H1 (cell line): ENCODE measurements around the gene NPTX1. TPM values are rescaled to one million over a fixed set of nuclear protein-coding genes. Genes with fewer than 3 reads are reported as not detected.
A peak's percentile ranks its signal among the peaks of the same experiment; 100 is the strongest.

Experiments used
- CTCF ChIA-PET: fragments of 300-600 bp; sonication (Branson Sonifier 250); formaldehyde crosslinking; loops from one replicate; lab custom pipeline; 2021; ENCODE audit not compliant: partially characterized antibody; lab: Charles Lee
- POLR2A ChIA-PET: fragments of 300-600 bp; sonication (Branson Sonifier 250); formaldehyde crosslinking; loops from one replicate; lab custom pipeline; 2021; ENCODE audit warnings: inconsistent platforms; ENCODE audit not compliant: partially characterized antibody; lab: Charles Lee
- DNase-seq, 2 experiments: peaks; one replicate each; pipeline versions ENCODE4 v3.0.0 to v3.0.0-alpha.2; 2010 to 2022; ENCODE audit warnings: low spot score in 2 of 2, low read depth in 1 of 2, mixed read lengths in 1 of 2
- FAIRE-seq: peaks from 2 replicates; lab custom pipeline; 2011; peaks lifted over from hg19 to GRCh38; lab: Jason Lieb, UNC
- H2AFZ ChIP-seq: 2 replicates; pipeline ENCODE4 v1.8.1; 2012; ENCODE audit warnings: low read length, inconsistent platforms
- H2AK5ac ChIP-seq: 2 replicates; pipeline ENCODE4 v1.6.1; 2013; ENCODE audit warnings: low read depth, low read length
- H2BK120ac ChIP-seq: replicated peaks from 2 replicates; pipeline ENCODE3; 2013; ENCODE audit warnings: low read depth, low read length, inconsistent platforms
- H2BK12ac ChIP-seq: 2 replicates; pipeline ENCODE4 v1.6.1; 2013; ENCODE audit warnings: low read depth, low read length
- H2BK15ac ChIP-seq: 2 replicates; pipeline ENCODE4 v1.6.1; 2013; ENCODE audit warnings: low read length
- H2BK20ac ChIP-seq: 2 replicates; pipeline ENCODE4 v1.6.1; 2013; ENCODE audit warnings: low read length
- H2BK5ac ChIP-seq: 2 replicates; pipeline ENCODE4 v1.6.1; 2013; ENCODE audit warnings: low read depth, low read length
- H3K14ac ChIP-seq: 2 replicates; pipeline ENCODE4 v1.6.1; 2013; ENCODE audit warnings: inconsistent platforms; ENCODE audit not compliant: insufficient read length
- H3K18ac ChIP-seq: 2 replicates; pipeline ENCODE4 v1.6.1; 2013; ENCODE audit warnings: low read length; ENCODE audit errors: extremely low read depth
- H3K23ac ChIP-seq: 2 replicates; pipeline ENCODE4 v1.6.1; 2013; ENCODE audit warnings: inconsistent platforms; ENCODE audit not compliant: insufficient read length
- H3K23me2 ChIP-seq: 2 replicates; pipeline ENCODE4 v1.6.1; 2013; ENCODE audit warnings: low read depth, low read length
- H3K27ac ChIP-seq: 2 replicates; pipeline ENCODE4 v1.6.1; 2011; ENCODE audit warnings: low read depth, low read length, inconsistent platforms
- H3K27me3 ChIP-seq, 4 experiments: replicated peaks in 1 of 4; 1 replicate in 1 of 4; 2 replicates in 3 of 4; pipeline versions ENCODE4 v1.6.1 to v1.8.1; 2011 to 2013; ENCODE audit warnings: low read length in 3 of 4, mild to moderate bottlenecking in 3 of 4, inconsistent platforms in 2 of 4, mixed read lengths in 2 of 4, moderate library complexity in 1 of 4; ENCODE audit not compliant: control insufficient read depth in 3 of 4, insufficient read depth in 3 of 4; ENCODE audit errors: extremely low read depth in 1 of 4
- H3K36me3 ChIP-seq, 4 experiments: 2 replicates each; pipeline versions ENCODE4 v1.6.1 to v1.8.1; 2011 to 2013; ENCODE audit warnings: mild to moderate bottlenecking in 4 of 4, low read length in 3 of 4, moderate library complexity in 2 of 4, control low read depth in 1 of 4, inconsistent platforms in 1 of 4; ENCODE audit not compliant: insufficient read depth in 4 of 4, control insufficient read depth in 2 of 4
- H3K4ac ChIP-seq: replicated peaks from 2 replicates; pipeline ENCODE3; 2013; ENCODE audit warnings: low read length, low read depth, mixed read lengths, inconsistent platforms; ENCODE audit not compliant: insufficient read length
- H3K4me1 ChIP-seq, 4 experiments: replicated peaks in 1 of 4; 1 replicate in 1 of 4; 2 replicates in 3 of 4; pipeline versions ENCODE4 v1.6.1 to v1.8.1; 2011 to 2013; ENCODE audit warnings: low read length in 3 of 4, inconsistent platforms in 2 of 4, mixed read lengths in 1 of 4; ENCODE audit not compliant: insufficient read depth in 4 of 4, control insufficient read depth in 3 of 4
- H3K4me2 ChIP-seq, 2 experiments: 2 replicates each; pipeline versions ENCODE4 v1.6.1 to v1.8.1; 2011 to 2013; ENCODE audit warnings: low read depth in 2 of 2, low read length in 2 of 2, control low read depth in 1 of 2, inconsistent platforms in 1 of 2, mild to moderate bottlenecking in 1 of 2; ENCODE audit not compliant: insufficient read depth in 1 of 2
- H3K4me3 ChIP-seq, 4 experiments: fragments of 200-600, 300-600 bp in 1 of 4; sonication (generic), shearing (Covaris generic), sonication (Bioruptor Twin) in 1 of 4; 2 replicates each; pipeline versions ENCODE4 v1.5.1 to v1.8.1; 2011 to 2016; ENCODE audit warnings: low read length in 4 of 4, low read depth in 3 of 4, control low read depth in 2 of 4, inconsistent platforms in 2 of 4, mild to moderate bottlenecking in 2 of 4, mixed read lengths in 1 of 4, moderate library complexity in 1 of 4; ENCODE audit not compliant: insufficient read depth in 2 of 4; ENCODE audit errors: extremely low read depth in 1 of 4
- H3K56ac ChIP-seq: replicated peaks from 2 replicates; pipeline ENCODE3; 2013; ENCODE audit warnings: low read depth, mild to moderate bottlenecking, mixed read lengths, low read length, inconsistent platforms; ENCODE audit not compliant: insufficient read length
- H3K79me1 ChIP-seq: 2 replicates; pipeline ENCODE4 v1.6.1; 2013; ENCODE audit warnings: low read depth, low read length, control low read depth
- H3K79me2 ChIP-seq, 2 experiments: 2 replicates each; pipeline versions ENCODE4 v1.6.1 to v1.8.1; 2012 to 2013; ENCODE audit warnings: low read length in 2 of 2, mild to moderate bottlenecking in 2 of 2, inconsistent platforms in 1 of 2; ENCODE audit not compliant: insufficient read depth in 2 of 2, control insufficient read depth in 1 of 2
- H3K9ac ChIP-seq, 4 experiments: replicated peaks in 1 of 4; 1 replicate in 1 of 4; 2 replicates in 3 of 4; pipeline versions ENCODE4 v1.6.1 to v1.8.1; 2011 to 2013; ENCODE audit warnings: low read depth in 3 of 4, low read length in 3 of 4, control low read depth in 2 of 4, mild to moderate bottlenecking in 2 of 4, moderate library complexity in 2 of 4, inconsistent platforms in 1 of 4; ENCODE audit errors: extremely low read depth in 1 of 4
- H3K9me3 ChIP-seq, 2 experiments: 2 replicates each; pipeline versions ENCODE4 v1.6.1 to v1.8.1; 2012 to 2013; ENCODE audit warnings: mild to moderate bottlenecking in 2 of 2, moderate library complexity in 2 of 2, control low read depth in 1 of 2, inconsistent platforms in 1 of 2, low read depth in 1 of 2, low read length in 1 of 2, mixed read lengths in 1 of 2; ENCODE audit not compliant: insufficient read depth in 2 of 2
- H4K20me1 ChIP-seq, 2 experiments: replicated peaks in 1 of 2; 2 replicates each; pipeline versions ENCODE3 to v1.8.1; 2011 to 2013; ENCODE audit warnings: inconsistent platforms in 2 of 2, low read length in 2 of 2, mild to moderate bottlenecking in 1 of 2; ENCODE audit not compliant: insufficient read depth in 2 of 2, control insufficient read depth in 1 of 2
- H4K5ac ChIP-seq: 2 replicates; pipeline ENCODE4 v1.6.1; 2013; ENCODE audit warnings: low read length, low read depth, mixed read lengths, inconsistent platforms; ENCODE audit not compliant: insufficient read length
- H4K8ac ChIP-seq: 2 replicates; pipeline ENCODE4 v1.8.0; 2013; ENCODE audit warnings: mild to moderate bottlenecking, moderate library complexity, low read length, inconsistent platforms; ENCODE audit not compliant: insufficient read depth; ENCODE audit errors: extremely low read depth
- H4K91ac ChIP-seq: replicated peaks from 2 replicates; pipeline ENCODE3; 2013; ENCODE audit warnings: low read length, mixed read lengths, inconsistent platforms; ENCODE audit not compliant: insufficient read length
- GABPA ChIP-seq: IDR thresholded peaks from 2 replicates; pipeline ENCODE4 v1.6.1; 2011; ENCODE audit warnings: mild to moderate bottlenecking, low read length, moderate library complexity, borderline replicate concordance; ENCODE audit not compliant: insufficient read depth
- HDAC6 ChIP-seq: IDR thresholded peaks from one replicate; pipeline ENCODE4 v1.7.1; 2012; ENCODE audit warnings: low read depth, mild to moderate bottlenecking, inconsistent platforms, low read length, moderate library complexity
- MAFK ChIP-seq: IDR thresholded peaks from 2 replicates; pipeline ENCODE4 v1.6.1; 2012; ENCODE audit warnings: low read depth, mild to moderate bottlenecking, improper control_type of control experiment, low read length
- polyA plus RNA-seq, 7 experiments: library from polyadenylated mRNA; depleted of rRNA in 3 of 7; stranded (reverse) in 5 of 7; unstranded in 2 of 7; fragments of >200 nt in 5 of 7; fragments of 200-250 nt in 2 of 7; gene quantifications; 1 replicate in 5 of 7; 2 replicates in 1 of 7; 4 replicates in 1 of 7; pipeline versions ENCODE4 v1.2.1 to v1.2.3, GENCODE V29; 2011 to 2013; ENCODE audit warnings: missing spikeins in 2 of 7, mixed read lengths in 2 of 7
- total RNA-seq: library from RNA; stranded (reverse); fragmentation: NEBNext Ultra II Directional; extraction: Animal tissue kit (Norgen Biotek cat#: 25700); gene quantifications from 2 replicates; pipeline ENCODE4 v1.2.1, GENCODE V29; 2021

Gene NPTX1
- total and polyA plus RNA-seq, 2 of the 8 experiments (the other 6 are each of a cell fraction or from before 2014, with no cell fraction given): 12.0 to 17.9 TPM

DNA sequence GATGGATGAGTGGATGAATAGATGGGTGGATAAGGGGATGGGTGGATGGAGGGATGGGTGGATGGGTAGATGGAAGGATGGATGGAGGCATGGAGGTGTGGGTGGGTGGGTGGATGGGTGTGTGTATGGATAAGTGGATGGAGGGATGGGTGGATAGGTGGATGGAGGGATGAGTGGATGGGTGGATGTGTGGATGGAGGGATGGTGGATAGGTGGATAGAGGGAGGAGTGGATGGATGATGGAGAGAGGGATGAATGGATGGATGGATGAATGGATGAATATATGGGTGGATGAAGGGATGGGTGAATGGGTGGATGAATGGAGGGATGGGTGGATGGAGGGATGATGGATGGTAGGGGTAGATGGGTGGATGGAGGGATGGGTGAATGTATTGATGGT, 27.5 kb upstream of the NPTX1 start:
- H4K8ac ChIP-seq: no peak overlapping the region
- H3K9me3 ChIP-seq: no peaks in the 10 kb centered on the region
- H2BK20ac ChIP-seq: no peak overlapping the region
- H4K20me1 ChIP-seq: peaks cover 0 to 4% of the 10 kb centered on the region in 2 experiments
- no peaks in the 10 kb centered on the region for H3K36me3 ChIP-seq
- DNase-seq (no peak), FAIRE-seq (no peak)
- H2BK12ac ChIP-seq: no peak overlapping the region
- H3K18ac ChIP-seq: no peak overlapping the region
- no peaks in the 10 kb centered on the region for H3K79me1 ChIP-seq
- H4K91ac ChIP-seq: no peak overlapping the region
- no peak overlapping the region for H4K5ac ChIP-seq
- H3K9ac ChIP-seq: no peak overlapping the region
- no peak overlapping the region for H2BK15ac ChIP-seq
- H3K4me3 ChIP-seq: no peak overlapping the region
- peaks cover 12% of the 10 kb centered on the region; the same call in 1 of the 2 replicates for H3K23me2 ChIP-seq
- peaks cover 0 to 3% (median 0%) of the 10 kb centered on the region in 4 experiments; a peak in 2 of 7 replicates for H3K27me3 ChIP-seq
- ChIA-PET CTCF (interaction anchor here (1.8 kb wide), 1 partner anchor 62 kb away, joined by 3 read pairs; no protein-coding TSS in a partner anchor), POLR2A (no interaction called here)
- TF ChIP-seq MAFK (no peak), HDAC6 (no peak), GABPA (no peak)
- no peak overlapping the region for H3K27ac ChIP-seq
- 0 out of 7 replicates have a peak, but pooled peaks cover 0 to 2% (median 0%) of the 10 kb centered on the region in 4 experiments for H3K4me1 ChIP-seq
- no peak overlapping the region for H2BK120ac ChIP-seq
- H2AK5ac ChIP-seq: no peak overlapping the region
- no peak overlapping the region for H3K4me2 ChIP-seq
- H3K23ac ChIP-seq: no peak overlapping the region
- no peak overlapping the region for H2AFZ ChIP-seq
- H3K79me2 ChIP-seq: no peaks in the 10 kb centered on the region
- no peak overlapping the region for H3K4ac ChIP-seq
- H2BK5ac ChIP-seq: no peak overlapping the region
- H3K14ac ChIP-seq: no peak overlapping the region
- H3K56ac ChIP-seq: peak overlapping the region; percentile 69
